HEK293T (cell line): Measurements from ENCODE around the gene MAGI2.

Source experiments
- CTCF ChIA-PET: fragments of 350-600 bp; formaldehyde crosslinking; extraction: SDS; loops from one replicate; lab custom pipeline; 2021; ENCODE audit warnings: antibody characterized with exemption, inconsistent platforms; lab: Yijun Ruan, JAX
- POLR2A ChIA-PET: fragments of 350-600 bp; formaldehyde crosslinking; extraction: SDS; loops from one replicate; lab custom pipeline; 2020; ENCODE audit warnings: antibody characterized with exemption, inconsistent platforms; lab: Yijun Ruan, JAX
- DNase-seq: peaks from one replicate; pipeline ENCODE4 v3.0.0; 2012; ENCODE audit warnings: mixed read lengths; ENCODE audit errors: extremely low spot score
- ARNT ChIP-seq: fragments of 450-650 bp; IDR thresholded peaks from 2 replicates; pipeline ENCODE4 v1.6.1; 2017; ENCODE audit warnings: mild to moderate bottlenecking
- BHLHE40 ChIP-seq: fragments of 450-650 bp; IDR thresholded peaks from 2 replicates; pipeline ENCODE4 v1.6.1; 2016; ENCODE audit warnings: mild to moderate bottlenecking, moderate library complexity, borderline replicate concordance
- CTBP1 ChIP-seq: fragments of 450-650 bp; IDR thresholded peaks from 2 replicates; pipeline ENCODE4 v1.6.1; 2016; ENCODE audit warnings: borderline replicate concordance
- ELF4 ChIP-seq: fragments of 450-650 bp; IDR thresholded peaks from 2 replicates; pipeline ENCODE4 v1.6.1; 2017; ENCODE audit warnings: antibody characterized with exemption
- FOXA1 ChIP-seq: fragments of 450-650 bp; IDR thresholded peaks from 2 replicates; pipeline ENCODE4 v1.6.1; 2016; ENCODE audit warnings: mild to moderate bottlenecking
- FOXK2 ChIP-seq: fragments of 450-650 bp; IDR thresholded peaks from 2 replicates; pipeline ENCODE4 v1.6.1; 2016; ENCODE audit warnings: mild to moderate bottlenecking
- FOXM1 ChIP-seq: fragments of 450-650 bp; IDR thresholded peaks from 2 replicates; pipeline ENCODE4 v1.6.1; 2017; ENCODE audit warnings: mild to moderate bottlenecking, borderline replicate concordance
- HDGF ChIP-seq: fragments of 450-650 bp; IDR thresholded peaks from 2 replicates; pipeline ENCODE4 v1.6.1; 2017; ENCODE audit warnings: antibody characterized with exemption, borderline replicate concordance
- L3MBTL2 ChIP-seq: fragments of 450-650 bp; conservative IDR thresholded peaks from 2 replicates; pipeline ENCODE4 v1.6.1; 2016; ENCODE audit warnings: mild to moderate bottlenecking
- LEF1 ChIP-seq: fragments of 450-650 bp; IDR thresholded peaks from 2 replicates; pipeline ENCODE4 v1.6.1; 2017; ENCODE audit warnings: mild to moderate bottlenecking, borderline replicate concordance
- NFRKB ChIP-seq: fragments of 450-650 bp; IDR thresholded peaks from 2 replicates; pipeline ENCODE4 v1.6.1; 2016; ENCODE audit warnings: mild to moderate bottlenecking, moderate library complexity
- PKNOX1 ChIP-seq: fragments of 450-650 bp; IDR thresholded peaks from 2 replicates; pipeline ENCODE4 v1.6.1; 2016
- SP1 ChIP-seq: fragments of 450-650 bp; IDR thresholded peaks from 2 replicates; pipeline ENCODE4 v1.6.1; 2017
- SUZ12 ChIP-seq: fragments of 450-650 bp; IDR thresholded peaks from 2 replicates; pipeline ENCODE4 v1.6.1; 2016; ENCODE audit warnings: mild to moderate bottlenecking
- TARDBP ChIP-seq: fragments of 450-650 bp; IDR thresholded peaks from 2 replicates; pipeline ENCODE4 v1.6.1; 2016
- ZNF384 ChIP-seq: fragments of 450-650 bp; IDR thresholded peaks from 2 replicates; pipeline ENCODE4 v1.6.1; 2016

Gene MAGI2

GRCh38 chr7:79211724-79212123 is 241.7 kb downstream of the MAGI2 start:
- POLR2A ChIA-PET = no interaction called here

DNA sequence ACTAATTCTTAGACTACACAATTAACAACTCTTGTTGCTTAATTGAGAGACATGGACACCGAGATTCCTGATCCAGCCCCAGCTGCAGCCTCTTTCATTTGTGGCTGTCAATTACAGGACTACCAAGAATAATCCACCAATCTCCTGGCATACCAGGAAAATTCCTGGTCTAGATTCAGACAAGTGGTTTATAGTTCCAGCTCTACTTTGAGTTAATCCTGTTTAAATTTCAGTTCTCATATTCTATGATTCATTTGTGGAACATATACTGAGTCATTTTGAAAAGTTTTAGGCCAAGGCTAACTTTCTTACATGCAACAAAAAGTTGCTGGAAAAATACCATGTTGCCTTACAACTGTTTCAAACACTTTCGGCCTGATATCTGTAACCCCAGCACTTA is 253.5 kb downstream of the MAGI2 start:
- DNase-seq = no peak
- POLR2A ChIA-PET = no interaction called here

More at GRCh38 chr7:79211724-79212123, 241.7 kb downstream of the MAGI2 start:
- no peak for TF ChIP-seq FOXA1
- no peak for TF ChIP-seq L3MBTL2
- TF ChIP-seq BHLHE40 = no peak
- no peak for TF ChIP-seq HDGF
- no peak for TF ChIP-seq CTBP1
- no peak for TF ChIP-seq ELF4
- TF ChIP-seq NFRKB = no peak
- TF ChIP-seq SUZ12 = no peak
- no peak for TF ChIP-seq LEF1
- TF ChIP-seq FOXK2 = no peak
- no peak for TF ChIP-seq PKNOX1
- CTCF ChIA-PET = no interaction called here
- DNase-seq = no peak

GRCh38 chr7:79199266-79199665 is 254.2 kb downstream of the MAGI2 start:
- TF ChIP-seq L3MBTL2 (no peak), LEF1 (no peak), FOXA1 (no peak), ARNT (no peak), BHLHE40 (no peak), ELF4 (no peak), FOXM1 (no peak), CTBP1 (no peak), TARDBP (no peak), HDGF (no peak), FOXK2 (no peak), SP1 (no peak), ZNF384 (no peak), NFRKB (no peak), PKNOX1 (no peak), SUZ12 (no peak)
- DNase-seq = no peak

More for the DNA sequence above, 253.5 kb downstream of the MAGI2 start:
- TF ChIP-seq TARDBP (no peak), ARNT (no peak), NFRKB (no peak), ZNF384 (no peak), LEF1 (no peak), PKNOX1 (no peak), ELF4 (no peak), BHLHE40 (no peak), HDGF (no peak), FOXK2 (no peak), FOXM1 (no peak), FOXA1 (no peak), L3MBTL2 (no peak), CTBP1 (no peak)
- CTCF ChIA-PET = no interaction called here

GRCh38 chr7:79185605-79186004 is 267.9 kb downstream of the MAGI2 start:
- TF ChIP-seq TARDBP = no peak
- TF ChIP-seq PKNOX1 = no peak
- no peak for TF ChIP-seq NFRKB
- TF ChIP-seq FOXA1 = no peak
- TF ChIP-seq SP1 = no peak
- no peak for TF ChIP-seq CTBP1
- ChIA-PET POLR2A (no interaction called here), CTCF (no interaction called here)
- no peak for DNase-seq

More at GRCh38 chr7:79199266-79199665, 254.2 kb downstream of the MAGI2 start:
- ChIA-PET POLR2A (no interaction called here), CTCF (no interaction called here)

DNA sequence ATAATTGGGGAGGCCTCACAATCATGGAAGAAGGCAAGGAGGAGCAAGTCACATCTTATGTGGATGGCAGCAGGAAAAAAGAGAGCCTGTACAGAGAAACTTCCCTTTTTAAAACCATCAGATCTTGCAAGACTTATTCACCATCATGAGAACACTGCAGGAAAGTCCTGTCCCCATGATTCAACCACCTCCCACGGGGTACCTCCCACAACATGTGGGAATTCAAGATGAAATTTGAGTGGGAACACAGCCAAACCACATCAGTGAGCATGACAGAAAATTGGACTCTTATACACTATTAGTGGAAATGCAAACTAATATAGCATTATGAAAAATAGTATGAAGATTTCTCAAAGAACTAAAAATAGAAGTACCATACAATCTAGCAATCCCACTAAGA is 271.2 kb downstream of the MAGI2 start:
- ChIA-PET POLR2A (no interaction called here), CTCF (no interaction called here)
- DNase-seq = no peak
- no peak for TF ChIP-seq HDGF
- no peak for TF ChIP-seq TARDBP
- TF ChIP-seq NFRKB = no peak
- TF ChIP-seq L3MBTL2 = no peak
- TF ChIP-seq FOXA1 = no peak
- no peak for TF ChIP-seq SUZ12

- no peak for DNase-seq
- no peak for TF ChIP-seq FOXA1
- TF ChIP-seq L3MBTL2 = no peak
- no peak for TF ChIP-seq CTBP1
- no peak for TF ChIP-seq ZNF384
- TF ChIP-seq NFRKB = no peak
- no peak for TF ChIP-seq FOXK2
- TF ChIP-seq TARDBP = no peak
- no peak for TF ChIP-seq SUZ12
- TF ChIP-seq HDGF = no peak
- TF ChIP-seq LEF1 = no peak
- no peak for TF ChIP-seq SP1
- TF ChIP-seq FOXM1 = no peak
- no peak for TF ChIP-seq BHLHE40
- no peak for TF ChIP-seq ELF4
- ChIA-PET CTCF (no interaction called here), POLR2A (no interaction called here)
Measured at GRCh38 chr7:79180533-79180932, 272.9 kb downstream of the MAGI2 start.
